T-helper 2 cell treated with Interferon-gamma antibody and Interleukin-4, amounts not matched to agents 5 μg/mL and 100 μg/mL, for 36 hours (primary cell): ENCODE results near the gene OBSCN.
A peak's percentile ranks its signal among the peaks of the same experiment; 100 is the strongest.

Experiments
- DNase-seq: peaks from one replicate; pipeline ENCODE4 v3.0.0; 2021; ENCODE audit warnings: low spot score
- H3K27ac Mint-ChIP-seq: one replicate; pipeline ENCODE4 v1.8.0; 2021; ENCODE audit warnings: mild to moderate bottlenecking, mixed read lengths
- H3K27me3 Mint-ChIP-seq: one replicate; pipeline ENCODE4 v1.8.0; 2021; ENCODE audit warnings: low read depth, mixed read lengths
- H3K36me3 Mint-ChIP-seq: one replicate; pipeline ENCODE4 v1.8.0; 2021; ENCODE audit warnings: low read depth, mixed read lengths
- H3K4me1 Mint-ChIP-seq: one replicate; pipeline ENCODE4 v1.8.0; 2021; ENCODE audit warnings: low read depth, mixed read lengths
- H3K4me3 Mint-ChIP-seq: one replicate; pipeline ENCODE4 v1.8.0; 2022; ENCODE audit warnings: mild to moderate bottlenecking, moderate library complexity, mixed read lengths
- H3K9me3 Mint-ChIP-seq: one replicate; pipeline ENCODE4 v1.8.0; 2021; ENCODE audit warnings: mixed read lengths

The OBSCN gene

DNA sequence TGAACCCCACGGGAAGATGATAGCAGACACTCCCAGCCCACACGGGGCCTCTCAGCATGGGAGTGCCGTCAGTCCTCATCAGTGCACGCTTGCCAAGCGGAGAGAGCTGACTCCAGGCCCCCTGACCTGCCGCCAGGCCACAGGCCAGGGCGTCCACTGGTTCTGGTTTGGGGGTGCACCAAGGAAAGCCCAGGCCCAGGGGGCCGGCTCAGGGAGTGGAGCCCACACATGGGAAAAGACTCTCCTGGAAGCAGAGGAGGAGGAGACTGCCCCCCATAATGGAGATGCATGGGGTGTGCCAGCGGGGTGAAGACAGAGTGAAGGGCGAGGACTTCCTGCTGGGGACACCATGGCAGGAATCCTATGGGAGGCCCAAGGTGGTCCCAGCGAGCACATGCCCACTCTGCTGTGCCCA lies 192.4 kb downstream of the OBSCN start:
- DNase-seq, result no peak
- Mint-ChIP-seq H3K4me1 (peaks cover 39% of the 10 kb centered on the region), H3K4me3 (no peak overlapping the region), H3K9me3 (no peaks in the 10 kb centered on the region), H3K36me3 (peaks cover 57% of the 10 kb centered on the region), H3K27me3 (no peaks in the 10 kb centered on the region), H3K27ac (no peak overlapping the region)

DNA sequence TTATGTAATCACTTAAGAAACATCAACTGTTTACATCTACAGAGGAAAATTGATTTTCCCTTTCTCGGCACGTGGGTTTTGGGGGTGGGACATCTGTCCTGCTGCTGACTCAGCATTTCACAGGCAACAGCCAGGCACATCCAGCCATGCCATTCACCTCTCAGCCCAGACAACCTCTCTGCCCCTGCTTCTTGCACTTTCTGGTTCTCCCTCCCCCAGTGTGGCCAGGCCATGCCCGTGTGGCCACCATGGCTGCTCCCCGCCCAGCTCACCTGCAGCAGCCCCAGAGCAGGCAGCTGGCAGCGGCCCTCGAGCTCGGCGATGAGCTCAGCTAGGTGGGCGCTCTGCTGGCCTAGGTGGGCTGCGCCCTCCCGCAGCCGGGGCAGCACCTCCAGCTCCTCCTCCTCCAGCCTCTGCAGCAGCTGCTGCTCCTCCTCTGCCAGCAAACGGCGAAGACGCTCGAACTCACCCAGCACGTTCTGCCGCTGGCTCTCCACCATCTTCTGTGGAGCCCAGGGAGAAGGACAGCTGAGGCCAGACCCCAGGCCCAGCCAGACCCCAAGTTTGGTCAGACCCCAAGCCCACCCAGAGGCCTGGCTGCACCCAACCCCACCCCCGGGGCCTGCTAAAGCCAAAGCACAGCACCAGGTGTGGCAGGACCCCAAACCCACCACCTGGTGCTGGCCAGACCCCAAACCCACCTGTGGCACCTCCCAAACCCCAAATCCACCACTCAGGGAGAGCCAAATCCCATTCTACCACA lies 193.0 kb downstream of the OBSCN start:
- no peak for DNase-seq
- Mint-ChIP-seq H3K36me3 (peaks cover 56% of the 10 kb centered on the region), H3K27ac (no peak overlapping the region), H3K4me3 (no peak overlapping the region), H3K9me3 (no peaks in the 10 kb centered on the region), H3K4me1 (peaks cover 42% of the 10 kb centered on the region), H3K27me3 (no peaks in the 10 kb centered on the region)

DNA sequence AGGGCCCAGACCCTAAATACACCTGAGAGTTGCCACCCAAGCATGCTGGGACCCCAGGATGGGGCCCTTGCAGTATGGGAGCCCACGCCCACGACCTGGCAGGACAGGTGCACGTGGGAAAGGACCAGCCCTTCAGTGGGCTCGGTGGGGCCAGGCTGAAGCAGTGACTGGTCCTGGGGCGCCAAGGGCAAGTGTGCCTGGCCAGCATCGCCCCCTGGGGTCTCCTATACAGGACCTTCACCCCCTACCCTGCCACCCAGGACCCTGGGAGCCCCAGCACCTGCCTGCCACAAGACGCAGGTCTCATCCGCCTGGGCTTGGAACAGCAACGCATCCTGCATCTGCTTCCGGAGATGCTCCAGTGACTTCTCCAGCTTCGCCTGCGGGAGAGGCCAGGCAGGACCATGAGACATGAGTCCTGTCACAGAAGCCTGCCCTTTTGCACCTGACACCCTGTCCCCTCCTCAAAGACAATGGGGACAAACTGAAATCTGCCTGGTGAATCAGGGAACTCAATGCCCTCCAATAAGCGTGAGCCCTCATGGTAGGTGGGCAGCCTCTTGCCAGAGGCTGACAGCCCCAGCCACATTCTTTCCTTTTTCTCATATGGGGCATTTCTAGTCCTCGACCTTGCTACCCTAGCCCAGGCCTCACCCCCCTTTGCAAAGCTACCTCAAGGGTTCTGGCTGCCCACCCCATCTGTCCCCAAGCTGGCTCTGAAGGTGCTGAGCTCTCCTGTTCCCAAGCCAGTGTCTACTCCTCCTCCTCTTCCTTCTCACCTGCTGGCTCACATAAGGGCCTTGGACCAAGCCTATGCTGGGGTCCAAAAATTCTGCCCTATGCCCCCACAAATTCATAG lies 194.2 kb downstream of the OBSCN start:
- peaks cover 42% of the 10 kb centered on the region for H3K4me1 Mint-ChIP-seq
- H3K9me3 Mint-ChIP-seq, result no peaks in the 10 kb centered on the region

DNA sequence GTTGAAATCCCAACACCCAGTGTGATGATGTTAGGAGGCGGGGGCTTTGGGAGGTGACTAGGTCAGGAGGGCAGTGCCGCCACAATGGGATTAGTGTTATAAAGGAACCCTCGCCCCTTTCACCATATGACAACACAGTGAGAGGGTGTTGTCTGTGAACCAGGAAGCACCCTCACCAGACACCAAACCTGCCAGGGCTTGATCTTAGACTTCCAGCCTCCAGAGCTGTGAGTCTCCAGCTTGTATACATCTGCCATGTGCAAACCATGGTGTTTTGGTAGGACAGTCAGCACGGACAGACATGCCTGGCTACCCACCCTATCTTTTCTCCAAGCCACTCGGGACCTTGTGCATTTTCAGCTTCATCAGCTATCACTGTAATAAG lies 194.8 kb downstream of the OBSCN start:
- Mint-ChIP-seq H3K27me3 (no peaks in the 10 kb centered on the region), H3K27ac (peak overlapping the region; percentile 34), H3K9me3 (no peaks in the 10 kb centered on the region), H3K36me3 (peaks cover 47% of the 10 kb centered on the region), H3K4me1 (peaks cover 39% of the 10 kb centered on the region), H3K4me3 (no peak overlapping the region)
- DNase-seq, result no peak

More for the DNA sequence above, 194.2 kb downstream of the OBSCN start:
- Mint-ChIP-seq H3K4me3 (no peak overlapping the region), H3K27me3 (no peaks in the 10 kb centered on the region), H3K36me3 (peaks cover 49% of the 10 kb centered on the region), H3K27ac (peak overlapping the region; percentile 34)
- no peak for DNase-seq

DNA sequence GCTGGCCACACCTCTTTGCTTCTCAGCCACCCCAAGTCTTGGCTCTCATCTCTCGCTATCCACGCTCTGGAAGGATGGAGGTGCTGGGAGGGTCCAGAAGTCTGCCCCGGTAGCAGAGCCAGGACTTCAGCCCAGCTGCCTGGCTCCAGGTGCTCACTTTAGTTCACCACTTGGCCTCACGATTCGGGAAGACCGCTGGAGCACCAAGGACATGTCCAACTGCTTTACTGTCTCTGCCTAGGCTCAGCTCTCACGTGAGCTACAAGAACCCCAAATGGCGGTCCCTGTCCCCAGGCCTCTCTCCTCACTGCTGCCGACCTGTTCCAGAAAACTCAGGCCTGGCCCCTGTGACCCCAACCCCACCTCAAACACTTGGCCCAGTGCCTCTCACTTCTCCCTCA lies 195.4 kb downstream of the OBSCN start:
- Mint-ChIP-seq H3K27me3 (no peaks in the 10 kb centered on the region), H3K4me3 (peak overlapping the region; percentile 94), H3K4me1 (peaks cover 35% of the 10 kb centered on the region), H3K27ac (peak overlapping the region; percentile 47), H3K36me3 (peaks cover 41% of the 10 kb centered on the region), H3K9me3 (no peaks in the 10 kb centered on the region)
- DNase-seq, result no peak

DNA sequence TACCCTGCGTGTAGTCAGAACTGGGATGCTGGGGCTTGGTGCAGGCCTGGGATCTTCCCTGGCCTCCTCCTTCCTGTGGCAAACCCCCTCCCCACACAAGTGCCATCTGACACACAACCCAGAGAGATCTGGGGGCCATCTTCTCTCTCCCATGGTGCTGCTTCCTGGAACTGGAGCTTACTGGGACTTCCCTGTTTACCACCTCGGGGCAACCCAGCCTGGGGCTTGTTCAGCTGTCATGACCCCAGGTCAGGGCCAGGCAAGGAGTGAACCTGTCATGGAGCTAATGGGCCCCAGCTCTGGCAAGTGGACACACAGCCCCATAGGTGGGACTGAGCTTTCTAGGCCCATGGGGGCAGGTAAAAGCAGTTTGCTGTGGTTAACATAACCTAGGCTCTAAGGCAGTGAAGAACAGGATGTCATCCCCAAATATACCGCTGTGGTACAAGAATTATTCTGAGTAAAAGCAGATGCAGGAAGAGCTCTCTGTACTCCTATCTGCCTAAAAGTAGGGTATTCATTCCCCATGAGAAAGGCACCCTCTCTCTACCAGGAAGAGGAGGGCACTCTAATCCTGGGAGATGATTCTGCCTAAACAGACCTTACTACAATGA lies 196.4 kb downstream of the OBSCN start:
- peak overlapping the region; percentile 60 for H3K27ac Mint-ChIP-seq
- peaks cover 35% of the 10 kb centered on the region for H3K4me1 Mint-ChIP-seq
- peak; percentile 21 for DNase-seq
- no peaks in the 10 kb centered on the region for H3K9me3 Mint-ChIP-seq
- H3K27me3 Mint-ChIP-seq, result no peaks in the 10 kb centered on the region
- H3K4me3 Mint-ChIP-seq, result peak overlapping the region; percentile 94
- H3K36me3 Mint-ChIP-seq, result peaks cover 41% of the 10 kb centered on the region

DNA sequence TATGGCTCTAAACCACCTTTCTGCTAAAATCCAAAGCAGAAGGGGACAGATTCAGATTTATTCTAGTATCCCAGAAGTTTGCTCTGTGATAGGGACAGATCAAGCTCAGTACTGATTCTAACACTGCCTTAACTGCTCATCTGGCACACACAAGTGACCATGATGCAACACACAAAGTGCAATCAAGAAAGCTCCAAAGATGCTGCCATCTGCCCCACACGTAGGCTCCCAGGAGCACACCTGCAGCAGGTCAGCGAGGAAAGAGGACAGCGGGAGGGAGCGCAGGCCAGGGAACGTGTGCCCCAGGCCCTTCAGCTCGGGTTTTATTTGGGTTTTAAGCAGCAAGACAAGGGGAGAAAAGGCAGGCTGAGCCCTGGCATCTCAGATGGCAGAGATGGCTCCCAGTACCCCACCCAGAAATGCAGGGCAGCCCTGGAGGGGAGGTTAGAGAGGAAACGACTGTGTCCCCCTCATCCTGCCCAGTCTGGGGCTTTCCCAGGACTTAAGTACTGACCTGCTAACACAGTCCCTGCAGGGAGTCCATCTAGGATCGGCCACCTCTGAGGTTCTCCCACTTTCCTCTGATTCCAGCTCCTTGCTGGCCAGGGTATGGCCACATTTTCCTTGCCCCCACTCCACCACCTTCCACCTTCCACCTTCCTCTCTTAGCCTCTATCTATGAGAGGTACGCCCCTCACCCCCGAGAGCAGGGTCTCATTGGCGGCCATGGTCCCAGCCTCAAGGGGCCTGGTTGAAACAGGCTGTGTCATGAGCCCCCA lies 197.5 kb downstream of the OBSCN start:
- H3K9me3 Mint-ChIP-seq, result no peaks in the 10 kb centered on the region
- DNase-seq, result no peak
- H3K4me3 Mint-ChIP-seq, result peak overlapping the region; percentile 94
- H3K27ac Mint-ChIP-seq, result peak overlapping the region; percentile 94
- H3K36me3 Mint-ChIP-seq, result peaks cover 33% of the 10 kb centered on the region
- no peaks in the 10 kb centered on the region for H3K27me3 Mint-ChIP-seq
- H3K4me1 Mint-ChIP-seq, result peaks cover 33% of the 10 kb centered on the region

DNA sequence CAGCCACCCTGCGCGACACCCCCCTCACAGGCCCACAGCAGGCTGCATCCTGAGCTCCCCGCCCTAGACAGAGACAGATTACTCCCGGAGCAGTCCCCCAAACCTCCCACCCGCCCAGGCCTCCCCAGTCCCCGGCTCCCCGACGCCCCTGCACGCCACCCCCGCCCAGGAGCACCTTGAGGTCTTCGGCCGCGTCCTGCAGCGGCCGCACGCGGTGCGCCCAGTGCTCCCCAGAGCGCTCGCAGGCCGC lies 198.1 kb downstream of the OBSCN start:
- no peaks in the 10 kb centered on the region for H3K9me3 Mint-ChIP-seq
- no peak for DNase-seq
- peak overlapping the region; percentile 94 for H3K4me3 Mint-ChIP-seq
- no peaks in the 10 kb centered on the region for H3K27me3 Mint-ChIP-seq
- peaks cover 33% of the 10 kb centered on the region for H3K4me1 Mint-ChIP-seq
- H3K36me3 Mint-ChIP-seq, result peaks cover 30% of the 10 kb centered on the region
- peak overlapping the region; percentile 94 for H3K27ac Mint-ChIP-seq

DNA sequence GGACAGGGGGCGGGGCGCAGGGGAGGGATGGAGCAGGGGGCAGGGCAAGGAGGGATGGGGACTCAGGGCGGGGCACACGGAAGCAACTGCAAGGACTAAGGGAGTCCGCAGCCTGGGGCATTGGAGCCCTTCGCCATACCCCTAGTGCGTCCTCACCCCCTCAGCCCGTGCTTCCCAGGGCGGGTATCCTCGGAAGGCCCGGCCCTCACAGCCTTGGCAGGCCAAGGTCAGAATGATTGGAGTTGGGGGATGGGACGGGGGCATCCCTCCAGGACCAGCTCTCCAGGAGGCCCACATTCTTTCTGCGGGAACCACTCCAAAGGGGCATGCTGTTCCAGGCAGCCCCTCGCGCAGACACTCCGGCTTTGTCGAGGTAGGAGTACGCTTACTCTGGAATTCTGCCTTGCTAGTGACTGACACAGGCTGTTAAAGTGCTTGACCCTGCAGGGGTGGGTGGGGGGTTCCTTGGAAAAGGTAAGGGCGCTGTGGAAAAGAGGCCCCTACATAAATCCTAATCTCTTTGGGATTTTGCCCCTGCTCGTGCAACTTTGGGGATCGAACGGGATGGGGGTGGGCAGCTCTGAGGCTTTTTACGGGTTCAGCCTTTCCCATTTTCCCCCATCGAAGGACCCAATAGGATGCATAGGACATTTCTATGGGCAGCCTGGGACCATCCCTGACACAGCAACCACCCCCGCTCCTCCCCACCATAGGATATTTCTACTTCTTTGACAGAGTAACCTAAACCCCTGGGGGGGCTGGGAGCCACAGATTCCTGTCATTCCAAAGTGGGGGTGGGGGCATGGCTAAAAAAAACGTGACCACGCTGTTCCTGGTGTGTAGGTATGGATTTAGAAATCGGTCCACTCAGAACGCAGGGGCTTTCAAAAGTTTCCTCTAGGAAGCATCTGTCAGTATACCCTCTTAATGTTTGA lies 199.5 kb downstream of the OBSCN start:
- no peaks in the 10 kb centered on the region for H3K9me3 Mint-ChIP-seq
- H3K4me3 Mint-ChIP-seq, result peak overlapping the region; percentile 83
- no peaks in the 10 kb centered on the region for H3K27me3 Mint-ChIP-seq
- peaks cover 30% of the 10 kb centered on the region for H3K4me1 Mint-ChIP-seq
- H3K36me3 Mint-ChIP-seq, result peaks cover 35% of the 10 kb centered on the region
- H3K27ac Mint-ChIP-seq, result peak overlapping the region; percentile 69
- no peak for DNase-seq

DNA sequence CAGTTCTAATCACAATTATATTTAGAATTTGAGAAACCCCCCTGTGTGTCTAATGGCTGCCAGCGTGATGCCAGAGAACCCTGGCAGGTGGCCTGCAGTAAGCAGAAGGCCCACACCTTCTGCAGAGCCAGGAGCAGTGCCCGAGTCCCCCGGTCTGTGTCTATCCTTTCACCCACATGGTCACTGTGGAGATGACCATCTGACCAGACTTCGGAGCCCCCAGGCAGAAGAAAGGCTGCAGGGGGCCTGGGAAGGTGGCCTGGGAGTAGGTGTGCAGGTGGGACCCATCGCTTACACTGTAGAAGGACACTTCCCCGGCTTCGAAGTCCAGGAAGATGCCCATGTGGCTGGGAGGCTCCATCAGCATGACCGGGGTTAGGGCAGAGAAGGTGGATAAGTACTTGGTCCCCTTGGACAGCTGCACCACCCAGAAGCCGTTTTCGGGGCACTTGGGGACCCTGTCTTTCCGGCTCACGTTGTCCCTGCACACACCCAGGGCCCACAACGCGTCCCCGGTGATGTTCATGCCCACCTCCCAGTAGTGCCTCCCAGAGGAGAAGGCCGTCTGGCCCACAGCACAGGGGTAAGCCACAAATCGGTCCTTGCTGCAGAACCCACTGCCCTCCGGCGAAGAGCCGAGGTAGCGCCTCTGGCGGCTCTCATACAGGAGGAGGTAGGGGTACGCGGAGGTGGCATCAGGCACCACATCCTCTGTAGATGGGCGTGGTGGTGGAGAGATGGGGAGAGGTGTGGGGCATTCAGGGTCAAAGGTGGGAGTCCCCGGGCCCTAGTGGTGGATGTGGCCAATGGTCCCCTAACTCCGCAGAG lies 200.4 kb downstream of the OBSCN start:
- Mint-ChIP-seq H3K27me3 (no peaks in the 10 kb centered on the region), H3K4me3 (peak overlapping the region; percentile 83), H3K27ac (no peak overlapping the region), H3K4me1 (peaks cover 24% of the 10 kb centered on the region), H3K9me3 (no peaks in the 10 kb centered on the region), H3K36me3 (peaks cover 29% of the 10 kb centered on the region)
- DNase-seq, result no peak

DNA sequence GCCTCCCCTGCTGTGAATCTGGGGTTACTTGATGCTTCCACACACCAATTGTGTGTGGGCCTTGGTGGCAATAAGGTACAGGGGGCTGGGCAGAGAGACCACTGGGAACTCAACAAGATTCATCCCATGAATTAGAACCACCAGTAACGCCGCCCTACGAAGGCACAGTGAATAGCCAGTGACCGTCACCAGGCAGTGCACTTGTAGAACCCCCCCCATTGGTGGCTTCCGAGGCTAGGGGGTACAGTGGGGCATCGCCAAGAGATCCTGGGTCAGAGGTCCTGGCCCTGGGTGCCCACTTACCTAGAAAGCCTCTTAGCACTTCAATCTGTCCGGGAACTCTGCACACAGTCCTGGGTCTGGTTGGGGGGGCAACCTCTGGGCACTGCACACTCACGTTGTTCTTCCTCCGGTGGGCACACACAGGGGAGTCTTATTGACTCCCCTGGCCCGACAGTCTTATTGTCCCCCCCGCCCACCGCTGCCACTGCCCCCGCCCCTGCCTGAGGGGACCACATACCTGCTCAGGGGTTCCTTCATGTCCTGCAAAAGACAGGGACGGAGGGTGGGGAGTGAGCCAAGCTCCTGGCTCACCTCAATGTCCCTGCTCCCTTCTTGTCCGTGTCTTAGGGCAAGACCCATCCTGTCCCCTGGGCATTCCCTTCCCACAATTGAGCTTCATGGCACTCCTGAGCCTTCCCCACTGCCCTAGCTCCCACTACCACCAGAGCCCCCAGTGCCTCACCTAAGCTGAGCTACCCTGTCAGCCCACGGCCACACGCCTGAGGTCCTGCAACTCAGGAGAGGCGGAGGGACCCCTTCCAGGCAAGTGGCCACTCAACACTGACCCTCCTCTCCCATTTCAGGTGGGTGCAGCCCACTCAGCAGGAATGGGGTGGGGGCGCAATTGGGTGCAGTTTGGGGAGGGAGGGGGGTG lies 201.3 kb downstream of the OBSCN start:
- Mint-ChIP-seq H3K27me3 (no peaks in the 10 kb centered on the region), H3K4me1 (peaks cover 20% of the 10 kb centered on the region), H3K36me3 (peaks cover 22% of the 10 kb centered on the region), H3K9me3 (no peaks in the 10 kb centered on the region), H3K4me3 (no peak overlapping the region), H3K27ac (no peak overlapping the region)
- no peak for DNase-seq
